OCI-LY1 (cell line): ENCODE data around the gene SPATA16.

ENCODE experiments used
- H2AFZ ChIP-seq: fragments of 200-600 bp; sonication (generic), shearing (Covaris generic); 2 replicates; pipeline ENCODE4 v1.6.0; 2014; ENCODE audit warnings: antibody characterized with exemption, mild to moderate bottlenecking, low read length
- H3F3A ChIP-seq: fragments of 200-600 bp; sonication (generic), shearing (Covaris generic); 2 replicates; pipeline ENCODE4 v1.6.0; 2014; ENCODE audit warnings: mild to moderate bottlenecking, antibody characterized with exemption, low read length, moderate library complexity; ENCODE audit not compliant: insufficient read depth
- H3K27ac ChIP-seq: fragments of 200-600 bp; sonication (generic); 2 replicates; pipeline ENCODE4 v1.5.1; 2014; ENCODE audit warnings: low read length, mixed run types, mild to moderate bottlenecking, low read depth; ENCODE audit not compliant: poor library complexity, severe bottlenecking
- H3K27me3 ChIP-seq: fragments of 200-600 bp; sonication (generic); 2 replicates; pipeline ENCODE4 v1.6.0; 2014; ENCODE audit warnings: antibody characterized with exemption, mild to moderate bottlenecking, low read length, moderate library complexity; ENCODE audit not compliant: insufficient read depth
- H3K36me3 ChIP-seq: fragments of 200-600 bp; sonication (generic); 2 replicates; pipeline ENCODE4 v1.6.1; 2014; ENCODE audit warnings: mild to moderate bottlenecking, antibody characterized with exemption, low read length, moderate library complexity, mixed read lengths; ENCODE audit not compliant: insufficient read depth
- H3K4me1 ChIP-seq: fragments of 200-600 bp; sonication (generic); 2 replicates; pipeline ENCODE4 v1.5.1; 2014; ENCODE audit warnings: mild to moderate bottlenecking, low read length, moderate library complexity; ENCODE audit not compliant: insufficient read depth, severe bottlenecking
- H3K4me2 ChIP-seq: fragments of 200-600 bp; sonication (generic), shearing (Covaris generic); 2 replicates; pipeline ENCODE4 v1.6.1; 2014; ENCODE audit warnings: low read length
- H3K4me3 ChIP-seq: fragments of 200-600 bp; sonication (generic); 2 replicates; pipeline ENCODE4 v1.5.1; 2014; ENCODE audit warnings: low read length, low read depth, mild to moderate bottlenecking, mixed read lengths; ENCODE audit not compliant: poor library complexity, severe bottlenecking
- H3K79me2 ChIP-seq: fragments of 200-600 bp; shearing (Covaris generic); 2 replicates; pipeline ENCODE4 v1.6.1; 2016; ENCODE audit warnings: mixed run types, low read length, mixed read lengths; ENCODE audit not compliant: insufficient read depth
- H3K9ac ChIP-seq: fragments of 200-600 bp; sonication (generic), shearing (Covaris generic); 2 replicates; pipeline ENCODE4 v1.6.1; 2014; ENCODE audit warnings: mild to moderate bottlenecking, low read length, mixed read lengths
- H3K9me2 ChIP-seq: fragments of 200-600 bp; sonication (generic), shearing (Covaris generic); 2 replicates; pipeline ENCODE4 v1.6.1; 2014; ENCODE audit warnings: low read depth, mild to moderate bottlenecking, low read length, mixed read lengths
- H3K9me3 ChIP-seq: fragments of 200-600 bp; shearing (Covaris generic); 2 replicates; pipeline ENCODE4 v1.6.1; 2014; ENCODE audit warnings: low read length, mixed read lengths
- H4K20me1 ChIP-seq: fragments of 200-600 bp; sonication (generic), shearing (Covaris generic); 2 replicates; pipeline ENCODE4 v1.6.0; 2016; ENCODE audit warnings: mild to moderate bottlenecking, low read length; ENCODE audit not compliant: insufficient read depth
- EZH2 ChIP-seq: fragments of 200-600 bp; sonication (generic), shearing (Covaris generic); IDR thresholded peaks from 2 replicates; pipeline ENCODE4 v1.8.0; 2017; ENCODE audit warnings: borderline replicate concordance, mixed run types, mild to moderate bottlenecking, antibody characterized with exemption, low read length, moderate library complexity, mixed read lengths
- TF ChIP-seq, protein P1 (sequence below): fragments of 200-600 bp; sonication (generic), shearing (Covaris generic); IDR thresholded peaks from 2 replicates; pipeline ENCODE4 v1.5.1; 2017; ENCODE audit warnings: mild to moderate bottlenecking, antibody characterized with exemption, low read length, moderate library complexity, mixed read lengths

SPATA16 gene

DNA sequence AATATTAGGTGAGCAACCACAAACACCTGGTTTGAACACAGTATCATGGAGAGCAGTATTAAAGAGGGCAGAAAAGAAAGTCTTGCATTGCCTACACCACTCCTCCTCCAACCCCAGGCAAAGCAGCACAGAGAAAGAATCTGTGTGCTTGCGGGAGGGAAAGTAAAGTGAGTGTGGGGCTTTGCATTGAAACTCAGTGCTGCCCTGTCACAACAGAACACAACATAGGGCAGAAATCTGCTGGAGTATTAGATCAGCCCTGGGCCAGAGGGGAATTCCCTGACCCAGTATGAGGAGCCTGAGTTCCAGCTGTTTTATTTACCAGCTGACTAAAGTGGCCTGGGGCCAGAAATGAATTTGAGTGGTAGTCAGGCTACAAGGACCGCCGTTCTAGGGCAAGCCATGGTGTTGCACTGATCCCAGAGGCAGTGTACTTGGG lies 75.5 kb downstream of the SPATA16 start:
- TF ChIP-seq, protein P1, sequence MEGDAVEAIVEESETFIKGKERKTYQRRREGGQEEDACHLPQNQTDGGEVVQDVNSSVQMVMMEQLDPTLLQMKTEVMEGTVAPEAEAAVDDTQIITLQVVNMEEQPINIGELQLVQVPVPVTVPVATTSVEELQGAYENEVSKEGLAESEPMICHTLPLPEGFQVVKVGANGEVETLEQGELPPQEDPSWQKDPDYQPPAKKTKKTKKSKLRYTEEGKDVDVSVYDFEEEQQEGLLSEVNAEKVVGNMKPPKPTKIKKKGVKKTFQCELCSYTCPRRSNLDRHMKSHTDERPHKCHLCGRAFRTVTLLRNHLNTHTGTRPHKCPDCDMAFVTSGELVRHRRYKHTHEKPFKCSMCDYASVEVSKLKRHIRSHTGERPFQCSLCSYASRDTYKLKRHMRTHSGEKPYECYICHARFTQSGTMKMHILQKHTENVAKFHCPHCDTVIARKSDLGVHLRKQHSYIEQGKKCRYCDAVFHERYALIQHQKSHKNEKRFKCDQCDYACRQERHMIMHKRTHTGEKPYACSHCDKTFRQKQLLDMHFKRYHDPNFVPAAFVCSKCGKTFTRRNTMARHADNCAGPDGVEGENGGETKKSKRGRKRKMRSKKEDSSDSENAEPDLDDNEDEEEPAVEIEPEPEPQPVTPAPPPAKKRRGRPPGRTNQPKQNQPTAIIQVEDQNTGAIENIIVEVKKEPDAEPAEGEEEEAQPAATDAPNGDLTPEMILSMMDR: no peak
- no peak for TF ChIP-seq EZH2
- Histone ChIP-seq H3K27me3 (no peaks in the 10 kb centered on the region), H3K79me2 (no peaks in the 10 kb centered on the region), H3K36me3 (no peaks in the 10 kb centered on the region), H2AFZ (no peak overlapping the region), H3K9ac (no peak overlapping the region), H3K9me2 (no peaks in the 10 kb centered on the region), H3K27ac (no peak overlapping the region), H3K9me3 (no peaks in the 10 kb centered on the region), H3K4me2 (no peak overlapping the region), H4K20me1 (no peaks in the 10 kb centered on the region), H3K4me1 (no peaks in the 10 kb centered on the region), H3K4me3 (no peak overlapping the region), H3F3A (no peaks in the 10 kb centered on the region)

DNA sequence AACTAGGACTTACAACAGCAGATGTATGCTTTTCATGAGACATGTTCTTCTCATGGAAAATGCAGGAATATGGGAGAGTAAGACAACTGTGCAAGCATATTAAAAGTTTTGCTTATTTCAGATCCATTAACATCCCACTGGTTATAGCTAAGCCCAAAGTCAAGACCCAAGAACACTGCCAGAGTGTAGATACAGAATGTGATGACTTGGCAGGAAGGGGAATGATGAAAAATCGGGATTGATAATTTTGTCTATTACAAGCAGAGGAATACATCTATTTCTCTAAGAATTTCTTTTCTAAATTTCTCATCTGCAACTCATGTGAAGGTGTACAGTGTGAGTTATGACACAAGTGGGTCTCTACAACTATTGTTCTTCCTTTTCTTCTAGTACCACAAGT lies 76.4 kb downstream of the SPATA16 start:
- Histone ChIP-seq H2AFZ (no peak overlapping the region), H3K27ac (no peak overlapping the region), H3K36me3 (no peaks in the 10 kb centered on the region), H3K27me3 (no peaks in the 10 kb centered on the region), H3K9me3 (no peaks in the 10 kb centered on the region), H3K9ac (no peak overlapping the region), H4K20me1 (no peaks in the 10 kb centered on the region), H3F3A (no peaks in the 10 kb centered on the region), H3K9me2 (no peaks in the 10 kb centered on the region), H3K4me3 (no peak overlapping the region), H3K4me2 (no peak overlapping the region), H3K4me1 (no peaks in the 10 kb centered on the region), H3K79me2 (no peaks in the 10 kb centered on the region)
- no peak for TF ChIP-seq EZH2
- TF ChIP-seq, protein P1: no peak

DNA sequence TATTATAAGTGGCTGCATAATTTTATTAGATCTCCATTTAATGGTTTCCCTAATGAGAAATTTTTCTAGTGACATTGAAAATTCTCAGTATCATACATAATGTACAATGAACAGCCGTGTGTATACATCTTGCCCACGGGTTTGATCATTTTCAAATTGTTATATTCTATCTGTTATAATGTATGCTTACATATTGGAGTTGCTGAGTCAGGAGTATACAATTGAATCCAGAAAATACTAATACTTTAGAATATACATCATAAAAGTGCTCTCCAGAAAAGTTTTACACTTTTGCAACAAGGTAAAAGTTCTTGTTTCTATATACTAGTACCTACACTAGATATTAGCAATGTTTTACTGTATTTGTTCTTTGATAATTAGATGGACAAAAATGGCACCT lies 82.8 kb downstream of the SPATA16 start:
- no peak overlapping the region for H2AFZ ChIP-seq
- no peaks in the 10 kb centered on the region for H3K9me2 ChIP-seq
- no peaks in the 10 kb centered on the region for H3K9me3 ChIP-seq
- no peak overlapping the region for H3K4me2 ChIP-seq
- H3K27ac ChIP-seq: no peak overlapping the region
- no peaks in the 10 kb centered on the region for H3K4me1 ChIP-seq
- H3K79me2 ChIP-seq: no peaks in the 10 kb centered on the region
- H3K4me3 ChIP-seq: no peak overlapping the region
- no peaks in the 10 kb centered on the region for H3K27me3 ChIP-seq
- no peak overlapping the region for H3K9ac ChIP-seq
- TF ChIP-seq, protein P1: no peak
- TF ChIP-seq EZH2: no peak
- no peaks in the 10 kb centered on the region for H3F3A ChIP-seq
- H4K20me1 ChIP-seq: no peaks in the 10 kb centered on the region
- H3K36me3 ChIP-seq: no peaks in the 10 kb centered on the region
